ENCODE results near the gene CHCHD3.

The CHCHD3 gene

DNA sequence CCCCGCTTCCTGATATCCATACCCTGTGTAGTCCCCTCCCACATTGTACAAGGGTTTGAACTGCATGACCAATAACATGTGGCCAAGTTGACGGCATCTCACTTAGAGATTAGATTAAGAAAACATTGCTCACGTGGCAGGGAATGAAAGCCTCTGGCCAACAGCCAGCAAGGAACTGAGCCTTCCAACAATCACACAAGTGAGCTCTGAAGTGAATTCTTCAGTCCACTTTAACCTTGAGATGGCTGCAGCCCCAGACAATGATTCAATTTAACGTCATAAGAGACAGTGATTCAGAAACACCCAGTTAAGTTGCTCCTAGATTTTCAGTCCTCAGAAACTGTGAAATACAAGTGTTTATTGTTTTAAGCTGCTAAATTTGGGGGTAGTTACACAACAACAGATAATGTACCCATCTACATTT lies 339.7 kb downstream of the CHCHD3 start:
- no peak for DNase-seq (ENCODE audit: low read depth)

DNA sequence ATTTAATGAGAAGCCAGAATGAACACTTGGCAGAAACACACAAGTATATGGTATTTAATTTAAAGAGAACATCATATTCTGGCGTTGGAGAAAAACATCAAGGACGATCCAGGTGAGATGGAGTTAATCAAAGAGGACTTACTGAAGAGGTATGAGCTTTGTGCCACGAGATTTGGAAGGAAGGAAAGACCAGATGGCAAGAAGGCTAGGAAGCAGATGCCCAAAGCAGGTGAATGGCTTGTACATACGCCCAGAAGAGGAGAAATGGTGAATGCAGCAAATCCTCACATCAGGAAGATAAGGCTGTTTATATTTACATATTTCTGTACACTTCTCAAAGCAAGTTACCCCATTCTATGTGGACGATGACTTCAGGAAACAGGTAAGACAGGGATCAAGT lies 341.7 kb downstream of the CHCHD3 start:
- DNase-seq (ENCODE audit: low read depth) = no peak

DNA sequence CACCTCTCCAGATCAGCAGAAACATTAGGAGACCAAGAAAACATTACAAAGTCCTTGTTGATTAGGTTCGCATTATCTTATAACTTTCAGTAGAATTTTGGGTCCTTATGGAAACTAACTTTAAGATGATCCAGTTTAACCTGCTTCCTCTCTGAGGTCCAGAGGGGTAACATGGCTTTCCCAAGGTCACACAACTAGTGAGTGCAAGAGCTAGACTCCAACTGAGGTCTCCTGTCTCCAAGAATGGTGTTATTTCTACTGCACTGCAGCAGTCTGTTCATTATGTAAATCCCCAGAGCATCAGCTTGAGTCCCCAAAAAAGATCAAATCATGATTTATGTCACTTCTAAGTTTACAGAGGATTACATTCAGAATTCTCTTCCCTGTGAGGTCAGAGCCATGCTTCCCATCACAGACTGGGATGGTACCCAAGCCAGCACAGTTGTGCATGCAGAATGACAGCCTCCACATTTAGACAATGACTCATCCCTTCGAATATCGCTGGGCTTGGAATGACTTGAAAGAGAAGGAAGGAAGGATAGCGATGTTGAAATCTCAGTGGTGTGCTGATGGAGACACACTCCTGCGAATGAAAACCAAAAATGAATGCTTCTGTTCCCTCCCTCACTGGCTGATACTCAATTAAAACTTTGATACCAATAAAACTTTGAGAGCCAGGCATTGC lies 342.5 kb downstream of the CHCHD3 start:
- no peak for DNase-seq (ENCODE audit: low read depth)

DNA sequence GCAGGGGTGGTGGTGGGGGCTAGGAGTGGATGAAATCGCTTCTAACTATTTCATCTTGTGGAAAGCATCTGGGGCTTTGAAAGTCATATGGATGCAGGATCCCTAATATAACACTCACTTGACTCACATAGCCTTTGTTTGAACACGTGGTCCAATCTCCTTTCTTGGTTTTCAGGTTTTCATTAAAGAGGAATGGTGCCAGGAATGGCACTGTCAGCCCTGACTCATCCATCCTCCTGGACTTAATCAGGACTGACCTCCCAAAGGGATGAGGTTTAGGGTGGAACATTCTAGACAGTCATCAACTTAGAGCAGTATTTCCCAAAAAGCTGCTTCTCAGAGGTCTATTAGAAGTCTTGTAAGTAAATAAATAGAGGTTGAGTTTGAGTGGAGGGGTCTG lies 343.6 kb downstream of the CHCHD3 start:
- no peak for DNase-seq (ENCODE audit: low read depth)

DNA sequence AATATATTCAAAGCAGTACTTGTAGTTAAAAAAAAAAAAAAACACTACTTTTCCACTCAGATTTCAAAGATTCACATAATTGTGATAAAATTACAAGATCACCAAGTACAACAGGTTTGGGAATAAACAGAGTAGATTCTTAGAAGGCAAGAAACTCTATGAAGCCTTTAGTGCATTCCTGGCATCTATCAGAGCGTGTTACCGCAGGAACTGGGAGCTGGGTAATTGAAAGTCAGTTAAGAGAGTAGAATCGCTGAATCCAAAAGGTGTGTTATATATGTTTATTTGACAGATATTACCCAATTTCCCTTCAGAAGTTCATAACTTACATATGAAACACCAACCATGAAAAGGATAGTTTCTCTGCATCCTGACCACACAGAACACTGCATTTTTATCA lies 346.4 kb downstream of the CHCHD3 start:
- DNase-seq (ENCODE audit: low read depth) = no peak

Data from activated T-cell treated with anti-CD3 and anti-CD28 coated beads for 1 hour (primary cell).